T follicular helper cell (primary cell): ENCODE measurements around the gene CCNB2.
A peak's percentile ranks its signal among the peaks of the same experiment; 100 is the strongest.
"Not testable (repeated sequence)": the region's sequence is repeated elsewhere in the genome, so short reads cannot be mapped to it uniquely, and the experiment has no call there.

ENCODE experiments used
- DNase-seq: peaks from one replicate; pipeline ENCODE4 v3.0.0-alpha.2; 2020; ENCODE audit warnings: low read depth

The CCNB2 gene

GRCh38 chr15:59133929-59134427, 29.0 kb downstream of the CCNB2 start:
- DNase-seq, result no peak

GRCh38 chr15:59137566-59137965, 32.6 kb downstream of the CCNB2 start:
- DNase-seq, result no peak

- peak; percentile 43 for DNase-seq
Observed at GRCh38 chr15:59138243-59138642, 33.3 kb downstream of the CCNB2 start.

- no peak for DNase-seq
Observed at GRCh38 chr15:59140422-59141226, 35.7 kb downstream of the CCNB2 start.

- no peak for DNase-seq
Observed at GRCh38 chr15:59143281-59143680, 38.3 kb downstream of the CCNB2 start.

GRCh38 chr15:59144594-59144993, 39.6 kb downstream of the CCNB2 start:
- DNase-seq, result not testable (repeated sequence)

- DNase-seq, result no peak
Observed at GRCh38 chr15:59147666-59148065, 42.7 kb downstream of the CCNB2 start.

- DNase-seq, result no peak
Observed at GRCh38 chr15:59148153-59148833, 43.3 kb downstream of the CCNB2 start.

- DNase-seq, result no peak
Observed at GRCh38 chr15:59150185-59150584, 45.2 kb downstream of the CCNB2 start.

GRCh38 chr15:59152694-59153450, 47.9 kb downstream of the CCNB2 start:
- DNase-seq, result no peak

- DNase-seq, result no peak
Observed at GRCh38 chr15:59153466-59153865, 48.5 kb downstream of the CCNB2 start.

GRCh38 chr15:59154243-59154642, 49.3 kb downstream of the CCNB2 start:
- no peak for DNase-seq

GRCh38 chr15:59155431-59155830, 50.5 kb downstream of the CCNB2 start:
- no peak for DNase-seq

GRCh38 chr15:59157396-59157795, 52.5 kb downstream of the CCNB2 start:
- DNase-seq, result no peak

- no peak for DNase-seq
Observed at GRCh38 chr15:59157840-59158700, 53.1 kb downstream of the CCNB2 start.

GRCh38 chr15:59158701-59159034, 53.7 kb downstream of the CCNB2 start:
- no peak for DNase-seq

- DNase-seq, result no peak
Observed at GRCh38 chr15:59159210-59159609, 54.3 kb downstream of the CCNB2 start.

GRCh38 chr15:59160880-59161593, 56.1 kb downstream of the CCNB2 start:
- DNase-seq, result no peak

GRCh38 chr15:59162080-59162479, 57.1 kb downstream of the CCNB2 start:
- DNase-seq, result not testable (repeated sequence)

- DNase-seq, result no peak
Observed at GRCh38 chr15:59165726-59166125, 60.8 kb downstream of the CCNB2 start.

GRCh38 chr15:59166166-59166565, 61.2 kb downstream of the CCNB2 start:
- no peak for DNase-seq
